Astrocyte of the hippocampus (primary cell): ENCODE measurements around the gene GAA.
A peak's percentile ranks its signal among the peaks of the same experiment; 100 is the strongest.

Experiments used
- DNase-seq: peaks from one replicate; pipeline ENCODE4 v3.0.0; 2011; ENCODE audit warnings: low read depth, low spot score

GAA gene

GRCh38 chr17:80101011-80101945 lies at the start of gene GAA:
GAA (plus strand) TSS chr17:80101581; CDS start chr17:80104587, 3,006 bp downstream.
- DNase-seq, result peak; percentile 97

- DNase-seq, result no peak
These were observed 49.7 kb upstream of the GAA start for GRCh38 chr17:80051681-80052080.

- DNase-seq, result no peak
These were observed 48.3 kb upstream of the GAA start for GRCh38 chr17:80053102-80053501.

GRCh38 chr17:80055597-80055996 lies 45.8 kb upstream of the GAA start:
- DNase-seq, result no peak

- DNase-seq, result no peak
These were observed 42.9 kb upstream of the GAA start for GRCh38 chr17:80058311-80058955.

GRCh38 chr17:80060644-80061043 lies 40.7 kb upstream of the GAA start:
- DNase-seq, result no peak

GRCh38 chr17:80061421-80061820 lies 40.0 kb upstream of the GAA start:
- no peak for DNase-seq

GRCh38 chr17:80063830-80064585 lies 37.4 kb upstream of the GAA start:
- peak; percentile 84 for DNase-seq

- no peak for DNase-seq
These were observed 36.7 kb upstream of the GAA start for GRCh38 chr17:80064696-80065095.

GRCh38 chr17:80065478-80066170 lies 35.8 kb upstream of the GAA start:
- DNase-seq, result no peak

- DNase-seq, result no peak
These were observed 33.9 kb upstream of the GAA start for GRCh38 chr17:80067393-80067986.

- DNase-seq, result peak; percentile 48
These were observed 32.8 kb upstream of the GAA start for GRCh38 chr17:80068301-80069222.

GRCh38 chr17:80070375-80071115 lies 30.8 kb upstream of the GAA start:
- DNase-seq, result no peak

- DNase-seq, result peak; percentile 88
These were observed 30.1 kb upstream of the GAA start for GRCh38 chr17:80071116-80071841.

GRCh38 chr17:80072410-80072809 lies 29.0 kb upstream of the GAA start:
- no peak for DNase-seq

- peak; percentile 43 for DNase-seq
These were observed 21.3 kb upstream of the GAA start for GRCh38 chr17:80080081-80080480.

- DNase-seq, result no peak
These were observed 19.8 kb upstream of the GAA start for GRCh38 chr17:80081596-80081995.

- DNase-seq, result peak; percentile 85
These were observed 18.8 kb upstream of the GAA start for GRCh38 chr17:80082403-80083135.
